RWPE1 (cell line): ENCODE data around the gene CFAP65.

Experiments used
- CTCF ChIA-PET: fragments of 350-600 bp; sonication (Branson Sonifier 250); formaldehyde crosslinking; extraction: SDS; loops from one replicate; lab custom pipeline; 2021; lab: Yijun Ruan, JAX
- POLR2A ChIA-PET: fragments of 400-600 bp; formaldehyde crosslinking; extraction: SDS; loops from one replicate; lab custom pipeline; 2020; ENCODE audit warnings: antibody characterized with exemption; ENCODE audit not compliant: low non-redundant PET; lab: Yijun Ruan, JAX
- DNase-seq: peaks from one replicate; pipeline ENCODE4 v3.0.0; 2012; ENCODE audit warnings: low spot score
- H3K27ac ChIP-seq: fragments of 450-650 bp; 2 replicates; pipeline ENCODE4 v1.5.1; 2017
- CTCF ChIP-seq: fragments of 450-650 bp; conservative IDR thresholded peaks from 2 replicates; pipeline ENCODE4 v1.5.1; 2017; ENCODE audit warnings: low read depth, mild to moderate bottlenecking

The CFAP65 gene

GRCh38 chr2:219019436-219019835 is 21.9 kb downstream of the CFAP65 start:
- no peak for DNase-seq
- no peak overlapping the region for H3K27ac ChIP-seq
- TF ChIP-seq CTCF: no peak
- CTCF ChIA-PET: interaction anchor here (0.6 to 2.0 kb wide), 2 partner anchors 10 to 122 kb away, joined by 3 to 8 read pairs; no protein-coding TSS in a partner anchor
- POLR2A ChIA-PET: no interaction called here

GRCh38 chr2:219018726-219019125 is 22.6 kb downstream of the CFAP65 start:
- ChIA-PET POLR2A (no interaction called here), CTCF (interaction anchor here (0.6 to 2.0 kb wide), 3 partner anchors 8 to 121 kb away, joined by 3 to 8 read pairs (median 3); no protein-coding TSS in a partner anchor)
- no peak for TF ChIP-seq CTCF

GRCh38 chr2:219018286-219018685 is 23.0 kb downstream of the CFAP65 start:
- no peak for DNase-seq
- no peak overlapping the region for H3K27ac ChIP-seq
- TF ChIP-seq CTCF: no peak
- POLR2A ChIA-PET: no interaction called here
- CTCF ChIA-PET: interaction anchor here (0.8 to 2.0 kb wide), 4 partner anchors 8 to 136 kb away, joined by 3 to 8 read pairs (median 4); no protein-coding TSS in a partner anchor

More at GRCh38 chr2:219018726-219019125, 22.6 kb downstream of the CFAP65 start:
- no peak overlapping the region for H3K27ac ChIP-seq
- no peak for DNase-seq

- TF ChIP-seq CTCF: no peak
- POLR2A ChIA-PET: no interaction called here
- no peak overlapping the region for H3K27ac ChIP-seq
- no peak for DNase-seq
- CTCF ChIA-PET: interaction anchor here (0.8 to 1.0 kb wide), 3 partner anchors 14 to 137 kb away, joined by 3 to 5 read pairs (median 3); no protein-coding TSS in a partner anchor
Observed at GRCh38 chr2:219017201-219017931, 23.9 kb downstream of the CFAP65 start.

- no peak overlapping the region for H3K27ac ChIP-seq
- ChIA-PET POLR2A (no interaction called here), CTCF (interaction anchor here (0.9 to 1.5 kb wide), 2 partner anchors 13 to 15 kb away, joined by 3 to 5 read pairs; no protein-coding TSS in a partner anchor)
- TF ChIP-seq CTCF: no peak
- DNase-seq: no peak
Observed at GRCh38 chr2:219016721-219017120, 24.6 kb downstream of the CFAP65 start.

- ChIA-PET POLR2A (no interaction called here), CTCF (interaction anchor here (0.6 to 1.7 kb wide), 10 partner anchors 7 to 428 kb away, joined by 3 to 18 read pairs (median 3); partner anchors contain the start of gene CNPPD1)
- no peak for DNase-seq
- TF ChIP-seq CTCF: no peak
- H3K27ac ChIP-seq: no peak overlapping the region
Observed at GRCh38 chr2:219010873-219011272, 30.4 kb downstream of the CFAP65 start.
